Dermis microvascular lymphatic vessel endothelial cell (primary cell): ENCODE results near the gene SHTN1. TPM values are rescaled to one million over a fixed set of nuclear protein-coding genes. Genes with fewer than 3 reads are reported as not detected.

ENCODE experiments used
- DNase-seq, 2 donors: peaks; one replicate each; pipeline versions ENCODE4 v3.0.0 to v3.0.0-alpha.2; 2010; ENCODE audit warnings: low read depth in 2 of 2
- total RNA-seq: library from RNA; depleted of rRNA; stranded (reverse); fragments of >200 nt; gene quantifications from 2 replicates; pipeline ENCODE4 v1.2.1, GENCODE V29; 2014

Gene SHTN1
- total RNA-seq, 1 donor from 2014 or later, result 2.1 TPM

DNA sequence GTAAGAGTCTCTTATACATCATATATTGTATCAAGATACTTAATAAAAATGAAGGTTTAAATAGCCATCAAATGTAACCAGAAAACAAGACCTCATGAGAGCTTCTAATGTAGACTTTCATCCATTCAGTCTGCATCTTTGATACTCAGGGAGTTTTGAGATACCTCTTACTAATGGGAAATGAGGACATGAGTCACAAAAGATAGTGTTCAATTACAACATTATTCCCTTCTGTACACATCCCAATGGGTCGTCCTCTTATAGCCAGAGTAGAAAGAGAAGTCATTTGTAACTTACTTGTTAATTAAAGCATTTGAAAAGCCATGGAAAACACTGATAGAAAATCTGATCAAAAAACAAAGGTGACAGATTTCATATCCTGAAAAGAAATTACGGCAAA lies 19.4 kb downstream of the SHTN1 start:
- no peak for DNase-seq

DNA sequence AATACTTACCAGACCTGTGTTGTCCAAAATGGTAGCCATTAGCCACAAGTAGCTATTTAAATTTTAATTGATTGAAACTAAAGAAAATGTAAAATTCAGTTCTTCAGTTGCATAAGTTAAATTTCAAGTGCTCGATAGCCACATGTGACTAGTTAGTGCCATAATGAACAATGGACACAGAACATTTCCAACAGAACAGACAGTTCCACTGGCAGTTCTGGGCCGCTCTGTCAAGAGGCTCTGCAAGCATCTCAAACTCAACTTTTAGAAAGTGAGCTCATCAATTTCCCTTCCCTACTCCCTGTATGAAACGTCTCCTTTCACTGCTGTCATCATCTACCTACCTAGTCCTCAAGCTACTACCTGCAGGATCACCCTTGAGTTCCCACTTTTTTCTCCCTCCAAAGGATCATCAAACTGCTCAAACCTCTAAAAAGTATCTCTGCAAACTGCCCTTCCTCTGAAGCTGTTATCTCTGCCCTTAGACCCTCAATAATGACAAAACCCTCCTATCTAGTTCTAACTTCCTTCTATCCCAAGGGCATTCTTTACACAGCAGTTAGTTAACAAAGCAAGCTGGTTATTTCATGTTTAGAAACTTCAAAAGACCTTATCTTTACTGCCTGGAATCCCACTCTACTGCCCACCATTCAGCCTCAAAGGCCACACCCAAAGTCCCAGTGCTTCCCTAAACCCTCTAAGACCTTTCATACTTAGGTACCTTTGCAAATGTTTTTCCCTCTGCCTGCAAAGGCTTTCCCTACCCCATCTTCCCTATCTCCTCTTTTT lies 20.6 kb downstream of the SHTN1 start:
- DNase-seq, result no peak

DNA sequence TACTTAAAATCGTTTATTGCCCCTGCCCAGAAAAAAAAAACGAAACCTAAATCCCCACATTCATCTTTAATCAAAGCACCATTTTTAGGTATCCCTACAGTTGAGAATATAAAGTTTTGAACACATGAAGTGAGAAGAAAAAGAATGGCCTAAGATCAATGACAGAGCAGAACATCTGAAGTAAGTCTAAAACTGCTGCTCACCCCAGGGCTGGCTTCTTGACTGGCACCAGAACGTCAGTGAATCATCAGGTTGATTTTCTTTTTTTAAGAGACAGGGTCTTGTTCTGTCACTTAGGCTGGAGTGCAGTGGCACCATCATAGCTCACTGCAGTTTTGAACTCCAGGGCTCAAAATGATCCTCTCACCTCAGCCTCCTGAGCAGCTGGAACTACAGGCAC lies 24.9 kb downstream of the SHTN1 start:
- DNase-seq, result no peak

DNA sequence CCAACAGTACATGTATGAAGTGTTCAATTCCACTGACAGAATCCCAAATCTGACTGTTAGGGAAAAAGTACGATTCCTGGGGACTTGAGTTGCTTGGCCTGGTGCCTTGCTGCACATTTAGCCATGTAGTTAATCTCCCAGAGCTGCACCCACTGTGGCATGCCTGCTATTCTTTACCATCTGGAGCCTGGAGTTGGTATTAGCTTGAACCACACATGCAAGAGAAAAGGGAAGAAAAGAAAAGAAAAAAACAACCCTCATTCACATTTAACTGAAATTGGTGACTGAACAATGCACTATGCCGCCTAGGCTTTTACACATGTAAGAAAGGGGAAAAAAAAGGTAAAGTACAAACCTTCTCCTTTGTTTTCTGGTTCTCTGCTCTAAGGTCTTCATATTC lies 26.1 kb downstream of the SHTN1 start:
- DNase-seq, result no peak

DNA sequence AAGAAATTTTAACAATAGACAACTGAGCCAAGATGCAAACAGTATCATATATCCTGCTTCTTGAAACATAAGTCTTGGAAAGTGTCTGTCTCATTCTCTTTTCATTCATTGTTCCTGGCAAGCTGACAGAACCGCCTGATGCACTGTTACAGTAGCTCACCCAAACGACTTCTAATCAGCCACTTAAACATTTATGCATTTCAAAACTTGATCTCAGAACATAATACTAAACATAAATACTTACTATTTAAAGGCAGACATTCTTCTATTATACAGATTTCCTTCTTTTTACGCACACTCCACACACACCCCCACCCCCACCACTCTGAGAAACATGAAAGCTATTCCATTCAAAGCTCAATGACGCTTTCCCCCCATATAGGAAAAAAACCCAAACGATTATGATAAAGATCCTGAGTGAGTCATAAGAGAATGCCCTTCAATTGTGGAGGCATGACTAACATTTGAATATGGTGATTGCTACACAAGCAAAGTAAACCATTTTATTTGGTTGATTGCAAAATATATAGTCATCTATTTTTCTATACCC lies 30.5 kb downstream of the SHTN1 start:
- peak; percentile 36 to 91 for DNase-seq

DNA sequence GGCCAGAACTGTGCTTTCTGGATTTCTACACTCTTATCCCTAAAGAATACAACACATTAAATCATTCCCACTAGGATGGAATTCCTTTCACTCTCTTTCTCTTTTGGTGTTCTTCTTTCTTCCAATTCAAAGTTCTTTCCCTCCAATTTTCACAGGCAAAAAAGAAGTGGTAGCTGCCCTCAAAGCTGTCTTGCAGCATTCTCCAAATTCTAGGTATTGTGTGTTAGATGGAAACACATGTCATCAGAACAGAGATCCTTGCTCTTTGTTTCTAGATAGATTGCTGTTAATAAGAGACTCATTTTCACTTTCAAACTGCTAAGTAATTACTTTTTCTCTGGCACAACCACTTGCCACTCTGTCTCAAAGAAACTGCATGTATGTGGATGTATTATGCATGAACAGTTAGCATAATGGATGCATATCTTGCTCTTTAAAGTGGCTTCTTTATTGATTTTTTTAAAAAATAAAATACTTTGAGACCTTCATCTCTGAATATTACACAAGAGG lies 31.0 kb downstream of the SHTN1 start:
- DNase-seq, result peak in 1 of 2 donors; percentile 1

DNA sequence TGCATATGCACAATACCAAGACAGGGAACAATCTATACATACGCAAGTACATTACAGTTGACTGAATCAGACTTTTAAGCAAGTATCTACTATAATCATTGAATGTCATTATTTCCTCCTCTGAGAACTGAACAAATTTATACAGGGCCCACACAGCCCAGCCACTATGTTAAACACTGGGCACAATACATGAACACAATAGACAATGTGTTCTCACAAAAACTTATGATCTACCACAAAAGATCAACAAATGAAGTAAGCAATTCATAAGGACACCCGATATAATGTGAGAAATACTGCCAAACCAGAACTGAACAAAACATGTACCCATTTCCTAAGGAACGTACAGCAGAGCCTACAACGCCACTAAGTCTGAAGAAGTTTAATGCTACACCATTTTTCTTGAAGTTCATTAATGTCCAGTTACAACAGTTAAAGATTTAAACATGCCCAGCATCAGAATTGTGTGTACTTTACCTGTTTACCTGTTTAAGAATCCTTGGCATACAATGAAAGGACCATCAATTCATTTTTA lies 31.5 kb downstream of the SHTN1 start:
- no peak for DNase-seq

DNA sequence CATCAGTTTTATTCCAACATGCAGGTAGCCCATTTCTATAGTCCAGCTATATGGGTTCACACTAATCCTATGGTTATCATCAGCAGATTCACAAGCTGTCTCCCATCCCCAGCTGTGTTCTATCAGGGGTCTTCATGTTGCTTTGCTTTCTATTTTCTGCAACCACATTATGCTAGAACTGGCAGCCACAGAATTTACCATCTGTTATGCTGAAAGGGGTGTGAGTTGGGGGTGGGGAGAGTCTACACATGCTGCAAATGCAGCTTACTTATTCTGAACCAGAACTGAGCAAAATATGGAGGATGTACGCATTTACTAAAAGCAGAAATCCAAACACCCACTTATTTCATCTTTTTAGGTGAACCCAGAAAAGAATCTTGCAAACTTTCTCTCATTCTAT lies 32.9 kb downstream of the SHTN1 start:
- DNase-seq, result no peak

DNA sequence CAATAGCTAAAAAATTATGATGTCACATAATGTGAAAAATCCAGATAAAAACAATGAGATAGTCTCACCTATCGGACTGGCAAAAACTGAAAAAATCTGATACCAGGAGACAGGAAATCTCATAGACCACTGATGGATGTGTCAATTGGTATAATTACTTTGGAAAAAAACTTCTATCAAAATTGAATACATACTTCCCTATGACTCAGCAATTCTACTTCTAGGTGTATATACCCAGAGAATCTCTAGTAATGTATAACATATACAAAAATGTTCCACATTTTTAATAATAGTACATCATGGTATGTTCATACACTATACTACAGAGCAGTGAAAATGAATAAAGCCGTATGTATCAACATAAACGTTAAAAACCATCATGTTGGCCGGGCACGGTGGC lies 34.9 kb downstream of the SHTN1 start:
- no peak for DNase-seq

DNA sequence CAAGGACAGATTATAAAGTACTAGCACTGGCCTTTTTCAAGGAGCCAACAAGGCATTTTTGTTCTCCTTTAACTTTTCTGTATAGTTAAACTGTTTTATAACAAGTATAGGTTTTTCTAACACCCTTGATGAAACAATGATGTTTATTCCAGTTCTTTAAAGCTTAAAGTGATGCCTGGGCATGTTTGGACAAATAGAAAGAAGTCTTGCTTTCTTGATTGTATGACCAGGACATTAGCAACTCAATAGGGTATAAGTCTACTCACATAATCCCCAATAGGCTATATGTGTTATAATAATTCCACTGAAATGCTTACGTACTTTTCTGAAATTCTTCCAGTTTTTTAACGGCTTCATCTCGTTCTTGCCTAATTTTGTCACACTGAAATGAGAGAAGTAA lies 36.7 kb downstream of the SHTN1 start:
- DNase-seq, result no peak

DNA sequence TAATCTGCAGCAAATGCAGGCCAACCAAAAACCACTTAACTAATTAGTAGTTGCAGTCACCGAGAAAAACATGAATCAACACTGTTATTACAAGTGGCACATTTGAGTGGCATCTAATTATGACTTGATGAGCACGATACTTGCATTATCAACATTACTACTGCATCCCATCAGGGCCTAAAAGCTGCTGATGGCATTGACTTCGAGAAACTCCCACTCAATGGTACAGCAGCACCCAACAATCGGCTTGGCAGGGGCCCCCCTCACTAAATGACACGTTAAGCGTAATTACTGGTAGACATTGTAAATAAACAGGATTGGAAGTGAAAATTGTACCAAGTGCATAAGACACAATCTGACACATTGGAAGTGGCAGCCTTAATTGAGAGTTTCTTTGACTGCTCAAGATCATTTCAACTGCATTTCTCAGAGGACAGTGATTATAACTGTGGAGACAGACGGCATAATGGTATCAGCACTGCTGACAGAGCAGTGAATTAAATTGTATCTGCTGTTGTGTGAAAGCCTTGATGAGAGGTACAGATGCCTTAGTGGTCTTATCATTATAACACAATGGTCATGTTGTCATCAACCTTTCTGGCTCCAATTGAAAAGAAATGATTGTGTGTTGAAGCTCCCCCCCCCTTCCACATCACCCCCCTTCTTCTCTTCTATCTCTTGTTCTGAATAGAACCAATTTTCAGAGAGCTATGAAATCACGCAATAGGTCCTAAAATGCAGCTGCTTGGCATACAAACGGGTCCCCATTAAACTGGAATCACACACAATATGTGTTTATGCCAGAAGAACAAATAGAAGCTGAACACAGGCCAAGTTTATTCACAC lies 43.4 kb downstream of the SHTN1 start:
- DNase-seq, result no peak

DNA sequence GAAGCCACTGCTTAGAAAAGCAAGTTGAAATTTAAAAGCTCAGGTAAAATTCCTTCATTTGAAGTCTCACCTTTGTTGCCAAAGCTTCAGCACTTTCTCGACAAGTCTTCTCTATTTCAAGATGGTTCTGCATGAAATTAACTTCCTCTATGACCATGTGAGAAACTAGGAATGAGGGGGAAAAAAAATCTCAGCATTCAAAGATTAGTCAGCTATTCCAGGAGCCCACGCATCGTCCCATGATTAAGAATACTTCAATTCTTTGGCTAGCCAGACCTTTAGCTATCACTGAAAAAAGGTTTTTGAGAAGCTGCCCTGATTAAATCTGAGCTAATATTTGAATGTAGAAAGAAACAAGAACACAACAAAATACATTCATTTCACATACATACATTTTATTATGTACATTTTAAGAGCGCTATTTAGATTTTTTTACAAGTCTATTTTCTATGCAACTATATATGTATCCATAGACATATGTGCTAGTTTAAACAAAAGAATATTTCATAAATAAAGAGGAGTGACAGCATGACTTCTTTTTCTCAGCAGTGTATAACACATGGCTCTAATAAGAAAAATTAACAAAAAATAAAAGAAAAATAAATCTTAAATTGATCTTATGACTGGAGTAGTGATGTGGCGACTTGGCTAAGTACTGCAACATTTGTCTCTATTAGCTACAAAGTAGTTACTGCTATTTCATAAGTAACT lies 44.8 kb downstream of the SHTN1 start:
- DNase-seq, result no peak

DNA sequence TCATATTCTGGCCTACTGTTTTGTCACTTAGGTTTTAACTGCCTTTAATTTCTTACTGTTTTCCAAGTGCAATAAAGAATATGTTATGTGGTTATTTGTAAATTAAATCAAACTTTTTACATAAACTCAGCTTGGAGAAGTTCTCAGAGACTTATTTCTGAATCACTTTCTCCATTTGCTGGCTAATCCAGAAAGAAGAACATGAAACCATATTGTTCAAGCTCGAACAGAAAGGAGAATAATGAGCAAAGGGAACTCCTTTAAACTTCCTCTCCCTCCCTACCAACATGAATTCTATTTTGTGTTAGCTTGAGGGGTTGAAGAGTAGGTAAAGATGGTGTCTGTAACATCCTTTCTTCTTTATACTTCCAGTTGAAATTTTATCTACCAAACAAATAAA lies 52.3 kb downstream of the SHTN1 start:
- no peak for DNase-seq

DNA sequence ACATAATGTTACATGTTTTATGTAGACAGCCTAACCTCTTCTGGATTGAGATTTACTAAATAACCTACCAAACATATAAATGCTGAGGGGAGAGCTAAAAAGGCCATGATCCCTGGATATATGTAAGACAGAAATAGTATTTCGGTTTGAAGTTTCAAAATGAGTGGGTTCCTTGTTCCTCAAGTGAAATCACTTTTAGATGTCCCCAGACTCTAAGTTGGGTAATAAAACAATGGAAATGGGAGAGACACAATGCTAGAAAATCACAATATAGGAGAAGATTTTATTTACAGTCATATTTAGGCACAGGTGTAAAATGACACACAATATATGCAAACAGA lies 56.5 kb downstream of the SHTN1 start:
- DNase-seq, result no peak

DNA sequence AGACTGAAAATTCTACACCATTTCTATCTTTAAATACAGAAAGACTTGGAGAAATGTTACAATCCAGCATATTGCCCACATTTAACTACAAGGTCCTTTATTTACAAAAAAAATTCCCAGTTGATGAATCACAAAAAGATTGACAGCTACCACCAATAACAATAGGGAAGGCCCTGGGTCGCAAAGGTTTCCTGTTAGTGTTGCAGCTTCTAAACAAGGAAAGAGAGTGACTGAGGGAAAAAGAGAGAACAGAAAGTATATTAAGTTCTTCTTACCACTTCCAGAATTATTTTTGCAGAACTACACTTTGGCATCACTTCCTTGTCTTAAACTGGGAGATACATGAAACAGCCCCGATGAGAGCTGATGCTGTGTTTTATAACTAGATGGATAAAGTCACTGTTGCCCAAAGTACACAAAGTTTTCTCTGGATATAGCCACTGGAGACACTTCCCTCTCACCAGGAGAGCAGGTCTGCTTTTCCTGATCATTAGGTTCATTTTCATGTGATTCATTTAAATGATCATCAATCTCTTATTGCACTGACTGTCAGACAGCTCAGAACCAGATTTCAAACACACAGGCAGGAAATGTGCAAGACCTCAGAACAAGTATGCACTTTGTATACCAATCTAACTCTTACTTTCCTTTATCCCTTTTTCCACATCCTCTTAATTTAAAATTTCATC lies 57.0 kb downstream of the SHTN1 start:
- DNase-seq, result peak; percentile 40 to 91

DNA sequence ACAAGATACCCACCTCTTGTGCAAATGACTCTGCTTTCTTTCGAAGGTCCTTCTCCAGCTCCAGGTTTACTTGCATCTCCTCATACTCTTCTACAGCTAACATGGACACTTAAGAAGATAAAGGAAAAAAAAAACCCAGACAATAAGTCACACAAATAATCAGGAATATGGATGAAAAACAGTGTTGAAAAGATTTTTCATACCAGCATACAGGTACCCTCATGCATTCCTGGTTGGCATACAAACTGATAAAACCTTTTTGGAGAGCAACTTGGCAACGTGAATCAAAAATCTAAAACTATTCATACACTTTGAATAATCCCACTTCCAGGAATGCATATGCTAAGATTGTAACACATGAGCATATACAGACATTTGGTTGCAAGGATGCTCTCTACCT lies 60.1 kb downstream of the SHTN1 start:
- no peak for DNase-seq

DNA sequence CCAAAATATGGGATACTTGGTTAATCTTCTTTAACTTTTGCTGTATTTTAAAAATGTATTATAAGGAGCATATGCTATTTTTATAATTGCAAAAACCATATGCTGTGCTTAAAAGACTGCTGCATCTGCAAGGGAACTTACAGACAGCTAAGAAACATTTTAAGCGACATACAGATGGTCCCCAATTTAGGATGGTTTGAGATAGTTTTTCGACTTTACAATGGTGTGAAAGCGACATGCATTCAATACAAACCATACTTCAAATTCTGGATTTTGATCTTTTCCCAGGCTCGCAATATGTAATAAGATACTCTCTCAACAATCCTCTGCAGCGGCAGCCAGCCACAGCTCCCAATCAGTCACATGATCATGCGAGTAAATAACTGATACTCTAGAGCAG lies 73.2 kb downstream of the SHTN1 start:
- no peak for DNase-seq

DNA sequence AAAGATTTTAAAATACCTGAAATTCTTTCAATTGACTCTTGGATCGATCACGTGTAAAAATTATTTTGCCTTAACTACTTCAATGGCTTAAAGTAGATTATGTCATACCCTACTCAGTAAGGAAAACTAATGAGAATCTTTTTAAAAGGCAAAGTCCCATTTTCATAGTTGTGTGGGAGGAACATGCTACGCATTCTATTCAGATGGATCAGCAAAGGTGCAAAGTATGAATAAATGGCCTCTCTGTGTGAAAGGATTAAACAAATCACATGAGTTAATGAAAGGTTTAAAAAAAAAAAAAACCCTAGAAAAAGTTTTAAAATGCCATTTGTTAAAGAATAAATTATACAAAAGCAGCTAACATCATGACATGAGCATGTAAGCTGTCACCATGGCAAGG lies 78.6 kb downstream of the SHTN1 start:
- no peak for DNase-seq

DNA sequence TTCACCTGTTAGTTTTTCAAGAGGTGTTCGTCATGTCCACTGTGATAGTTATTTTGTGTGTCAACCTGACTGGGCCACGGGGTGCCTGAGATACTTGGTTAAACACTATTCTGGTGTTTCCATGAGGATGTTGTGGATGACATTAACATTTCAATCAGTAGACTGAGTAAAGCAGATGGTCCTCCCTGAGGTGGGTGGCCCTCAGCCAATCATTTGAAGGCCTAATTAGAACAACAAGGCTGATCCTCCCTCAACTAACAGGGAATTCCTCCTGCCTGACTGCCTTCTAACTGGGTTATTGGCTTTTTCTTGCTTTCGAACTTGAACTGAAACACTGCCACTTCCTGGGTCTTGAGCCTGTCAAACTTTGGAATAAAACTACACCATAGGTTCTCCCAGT lies 79.9 kb downstream of the SHTN1 start:
- no peak for DNase-seq

DNA sequence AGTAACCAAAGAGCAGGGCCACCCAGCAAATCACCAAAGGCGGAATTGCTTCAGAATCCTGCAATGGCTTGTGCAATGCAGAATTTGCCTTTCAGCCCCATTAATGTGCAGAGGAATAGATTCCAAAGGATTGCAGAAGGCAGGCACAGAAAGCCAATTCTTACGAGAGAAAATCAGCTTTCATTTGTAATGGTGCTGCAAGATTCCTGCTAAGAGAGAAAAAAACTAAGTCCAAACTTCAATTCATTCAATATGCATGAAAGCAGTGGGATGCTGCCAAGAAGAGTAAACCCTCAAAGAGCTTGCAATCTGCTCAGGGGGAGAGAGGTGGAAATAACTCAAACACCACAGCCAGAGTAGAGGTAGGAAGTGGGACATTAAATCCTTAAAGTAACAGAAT lies 85.3 kb downstream of the SHTN1 start:
- DNase-seq, result no peak

DNA sequence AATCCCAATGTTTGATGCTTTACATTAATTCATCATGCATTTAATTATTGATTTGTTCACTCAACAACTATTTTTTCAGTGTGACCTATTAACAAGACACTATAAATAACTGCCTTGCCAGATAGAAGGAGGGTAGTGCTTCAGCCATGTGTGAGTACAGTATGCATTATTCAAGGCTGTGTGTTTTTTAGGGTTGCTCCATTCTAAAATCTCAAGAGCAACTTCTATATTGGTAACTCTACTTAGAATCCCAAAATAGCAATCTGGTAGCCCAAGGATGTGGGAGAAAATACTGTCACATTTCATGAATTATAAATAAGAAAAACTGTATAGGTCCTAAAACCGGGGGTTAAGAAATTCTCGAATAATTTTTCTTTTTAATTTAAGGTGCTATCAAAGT lies 85.8 kb downstream of the SHTN1 start:
- DNase-seq, result no peak
